ENCODE measurements around the gene FUT7.

FUT7 gene

GRCh38 chr9:137031904-137032640, at the start of gene FUT7:
Gene FUT7 (minus strand): TSS chr9:137032088. CDS start chr9:137031991, 97 bp downstream.
- no peak for DNase-seq (ENCODE audit: low spot score)

GRCh38 chr9:137080260-137081122, 48.6 kb upstream of the FUT7 start:
- no peak for DNase-seq (ENCODE audit: low spot score)

GRCh38 chr9:137079401-137079787, 47.5 kb upstream of the FUT7 start:
- no peak for DNase-seq (ENCODE audit: low spot score)

DNA sequence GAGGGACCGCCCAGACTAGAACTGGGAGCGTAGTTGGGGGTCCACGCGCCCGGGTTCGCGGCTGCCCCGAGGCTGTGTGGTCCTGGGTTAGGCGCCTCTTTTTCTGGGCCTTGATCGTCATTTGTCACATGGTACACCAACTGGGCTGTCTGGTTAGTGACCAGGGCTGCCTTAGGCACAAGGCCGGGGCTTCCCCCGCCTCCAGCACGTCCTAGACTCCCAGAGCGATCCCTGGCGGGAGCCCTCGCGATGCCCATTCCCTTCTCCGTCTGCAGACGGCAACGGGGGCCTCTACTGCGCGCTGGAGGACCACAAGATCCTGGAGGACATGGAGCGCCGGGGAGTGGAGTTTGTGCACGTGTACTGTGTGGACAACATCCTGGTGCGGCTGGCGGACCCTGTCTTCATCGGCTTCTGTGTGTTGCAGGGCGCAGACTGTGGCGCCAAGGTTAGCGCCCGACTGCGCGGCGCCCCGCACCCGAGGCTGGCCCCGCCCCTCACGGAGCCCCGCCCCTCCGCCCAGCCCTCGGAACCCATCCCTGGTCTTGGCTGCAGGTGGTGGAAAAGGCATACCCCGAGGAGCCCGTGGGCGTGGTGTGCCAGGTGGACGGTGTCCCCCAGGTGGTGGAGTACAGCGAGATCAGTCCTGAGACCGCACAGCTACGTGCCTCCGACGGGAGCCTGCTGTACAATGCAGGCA, 47.0 kb upstream of the FUT7 start:
- no peak for DNase-seq (ENCODE audit: low spot score)

GRCh38 chr9:137077758-137078693, 46.1 kb upstream of the FUT7 start:
- no peak for DNase-seq (ENCODE audit: low spot score)

GRCh38 chr9:137077010-137077747, 45.3 kb upstream of the FUT7 start, which contains the start of gene UAP1L1:
Gene UAP1L1 (plus strand): TSS chr9:137077517. CDS start chr9:137077533, 16 bp downstream.
- DNase-seq (ENCODE audit: low spot score), result peak; percentile 47

DNA sequence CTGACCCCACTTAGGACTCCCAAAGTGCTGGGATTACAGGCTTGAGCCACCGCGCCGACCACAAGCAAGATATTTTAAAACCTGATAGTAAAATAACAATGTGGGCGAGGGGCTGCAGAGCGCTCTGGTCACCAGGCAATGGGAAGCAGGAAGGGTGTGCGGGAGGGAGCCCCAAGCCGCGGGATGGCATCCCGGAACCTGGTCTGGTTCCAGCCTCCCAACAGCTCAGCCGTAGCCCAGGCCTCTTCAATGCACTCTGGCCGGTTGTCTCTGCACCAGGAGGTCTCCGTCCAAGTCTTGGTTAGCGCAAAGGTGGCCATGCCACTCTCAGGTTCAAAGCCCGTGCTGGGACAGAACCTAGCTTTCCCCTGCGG, 44.7 kb upstream of the FUT7 start:
- DNase-seq (ENCODE audit: low spot score), result no peak

DNA sequence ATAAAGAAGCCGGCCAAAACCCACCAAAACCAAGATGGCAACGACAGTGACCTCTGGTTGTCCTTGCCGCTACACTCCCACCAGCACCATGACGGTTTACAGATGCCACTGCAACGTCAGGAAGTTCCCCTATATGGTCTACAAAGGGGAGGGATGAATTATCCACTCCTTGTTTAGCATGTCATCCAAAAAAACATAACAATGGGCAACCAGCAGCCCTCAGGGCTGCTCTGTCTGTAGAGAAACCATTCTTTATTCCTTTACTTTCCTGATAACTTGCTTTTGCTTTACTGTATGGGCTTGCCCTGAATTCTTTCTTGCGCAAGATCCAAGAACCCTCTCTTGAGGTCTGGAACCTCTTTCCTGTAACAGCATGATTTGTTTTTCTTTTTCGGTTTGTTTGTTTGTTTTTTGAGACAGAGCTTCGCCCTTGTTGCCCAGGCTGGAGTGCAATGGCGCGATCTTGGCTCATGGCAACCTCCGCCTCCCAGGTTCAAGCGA, 43.4 kb upstream of the FUT7 start:
- no peak for DNase-seq (ENCODE audit: low spot score)

GRCh38 chr9:137074657-137075274, 42.9 kb upstream of the FUT7 start:
- no peak for DNase-seq (ENCODE audit: low spot score)

- no peak for DNase-seq (ENCODE audit: low spot score)
Measured at GRCh38 chr9:137073992-137074399, 42.1 kb upstream of the FUT7 start.

GRCh38 chr9:137071282-137071681, 39.4 kb upstream of the FUT7 start:
- no peak for DNase-seq (ENCODE audit: low spot score)

DNA sequence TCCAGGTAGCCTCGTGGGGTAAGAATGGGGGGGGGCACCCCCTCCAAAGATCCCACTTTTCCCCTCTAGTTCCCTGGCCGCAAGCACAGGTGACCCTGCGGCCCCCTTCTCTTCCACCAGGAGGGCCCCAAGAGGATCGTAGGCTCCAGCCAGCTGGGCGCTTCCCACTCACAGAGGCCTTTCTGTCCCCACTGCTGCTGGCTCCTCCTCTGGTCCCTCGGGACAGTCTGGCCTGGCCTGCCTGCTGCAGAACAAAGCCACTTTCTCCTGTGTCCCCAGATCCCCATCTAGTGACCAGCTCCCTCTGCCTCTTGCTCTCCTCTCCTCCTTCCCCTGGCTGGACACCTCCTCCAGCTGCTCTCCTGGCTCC, 39.0 kb upstream of the FUT7 start:
- DNase-seq (ENCODE audit: low spot score), result no peak

DNA sequence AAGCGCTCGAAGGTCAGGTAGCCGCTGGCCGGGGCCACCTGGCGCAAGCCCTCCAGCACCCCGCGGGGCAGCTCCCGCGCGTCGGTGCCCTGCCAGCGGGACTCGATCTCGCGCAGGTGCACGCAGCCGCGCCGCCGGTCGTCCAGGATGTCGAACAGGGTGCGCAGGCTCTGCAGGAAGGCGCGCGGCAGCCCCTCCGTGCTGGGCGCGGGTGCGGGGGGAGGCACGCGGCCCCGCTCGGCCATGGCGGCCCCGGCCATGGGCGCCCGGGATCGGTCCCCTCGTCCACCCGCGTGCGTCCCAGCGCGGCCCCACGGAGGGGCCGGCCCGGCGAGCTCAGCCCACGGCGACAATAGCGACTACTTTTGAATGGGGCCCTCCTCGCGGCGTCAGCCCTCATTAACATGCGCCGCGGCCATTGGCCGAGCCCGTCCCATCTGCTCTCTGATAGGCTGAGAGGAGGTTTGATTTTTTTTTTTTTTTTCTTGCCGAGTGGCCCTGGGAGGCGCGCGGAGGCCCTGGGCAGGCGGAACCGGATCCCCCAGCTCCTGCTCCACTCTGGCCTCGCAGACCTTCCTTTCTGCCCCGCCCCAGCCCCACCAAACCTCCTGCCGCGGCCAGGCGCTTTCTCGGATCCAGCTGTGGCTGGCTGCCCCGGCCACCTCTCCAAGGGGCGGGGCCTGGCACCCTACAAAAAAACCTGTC, 38.5 kb upstream of the FUT7 start, which contains the start of gene SAPCD2:
Gene SAPCD2, minus strand, starts transcription at position 357 of the 705 bp plus-strand sequence. Its CDS starts 97 bp downstream, at position 260.
- peak; percentile 92 for DNase-seq (ENCODE audit: low spot score)

GRCh38 chr9:137069508-137070091, 37.7 kb upstream of the FUT7 start:
- no peak for DNase-seq (ENCODE audit: low spot score)

DNA sequence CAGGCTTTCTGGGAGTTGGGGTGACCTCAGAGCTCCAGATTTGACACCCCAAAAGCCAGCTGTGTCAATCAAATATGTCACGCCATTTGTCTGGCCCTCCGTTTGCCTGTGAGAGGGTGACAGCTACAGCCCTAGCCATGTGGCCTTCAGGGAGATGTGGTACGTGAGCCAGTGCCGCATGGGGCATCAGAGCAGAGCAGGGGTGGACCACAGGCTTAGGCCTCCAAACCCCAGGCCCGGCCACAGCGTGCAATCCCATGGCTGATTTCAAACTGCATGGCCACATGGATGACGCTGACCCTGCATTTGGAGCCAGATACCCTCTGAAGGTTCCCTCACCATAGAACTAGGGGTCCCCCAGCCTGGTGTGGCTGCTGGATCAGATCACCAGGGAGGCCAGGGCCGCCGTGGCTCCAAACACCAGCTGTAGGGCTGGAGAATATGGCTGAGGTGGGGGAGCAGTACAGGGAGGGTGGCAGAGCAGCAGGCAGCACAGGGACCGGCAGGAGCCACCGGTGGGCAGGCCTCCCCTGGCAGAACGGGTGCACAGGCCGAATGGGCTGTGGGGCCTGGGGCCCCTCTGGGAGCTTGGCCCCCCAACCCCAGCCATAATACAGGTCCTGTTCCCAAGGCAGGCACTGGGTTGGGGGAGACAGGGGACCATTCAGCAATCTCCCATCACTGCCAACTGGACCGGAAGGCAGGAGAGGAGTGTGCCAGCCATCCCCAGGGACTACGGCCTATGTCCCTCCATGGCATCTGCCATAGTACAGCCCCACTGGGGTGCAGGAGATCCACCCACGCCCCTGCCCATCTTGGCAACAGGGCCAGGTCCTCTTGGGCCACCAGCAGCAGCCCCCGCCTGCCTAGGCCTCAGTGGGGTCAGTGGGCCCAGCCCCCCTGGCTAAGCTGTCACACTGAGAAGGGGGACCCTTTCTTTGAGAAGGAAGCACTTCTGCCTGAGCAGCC, 36.9 kb upstream of the FUT7 start:
- no peak for DNase-seq (ENCODE audit: low spot score)

DNA sequence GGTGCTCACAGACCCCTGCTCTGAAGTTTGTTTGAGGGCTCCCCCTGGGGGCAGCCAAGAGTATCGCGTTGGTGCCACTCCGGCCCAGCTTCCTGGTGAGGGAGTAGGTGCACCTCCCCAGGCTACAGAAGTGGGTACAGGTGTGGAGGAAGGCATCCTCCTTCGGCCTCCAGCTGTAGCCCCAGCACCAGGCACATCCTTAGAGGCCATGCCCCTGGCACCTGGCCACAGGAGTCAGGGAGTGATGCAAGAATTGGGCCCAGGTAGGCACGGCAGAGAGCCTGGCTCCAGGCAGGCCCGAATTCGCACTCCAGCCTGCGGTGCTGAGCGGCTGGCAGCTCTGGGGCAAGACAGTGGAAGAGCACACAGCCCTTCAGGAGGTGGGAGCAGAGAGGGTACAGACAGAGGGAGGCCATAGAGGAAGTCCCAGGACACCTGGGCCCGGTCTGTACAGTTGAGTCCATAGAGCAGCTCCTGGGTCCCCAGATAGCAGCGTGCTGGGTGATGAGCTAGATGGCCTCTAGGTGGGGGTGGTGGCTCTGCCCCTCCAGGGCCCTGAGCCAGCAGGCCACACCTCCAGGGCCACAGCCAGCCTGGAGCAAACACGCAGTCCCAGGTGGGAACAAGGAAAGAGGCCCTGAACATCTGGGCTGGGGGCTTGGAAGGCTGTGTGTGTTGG, 36.1 kb upstream of the FUT7 start:
- peak; percentile 82 for DNase-seq (ENCODE audit: low spot score)
